GDM1 (cell line): ENCODE results near the gene TMEM126B.
"Not testable (repeated sequence)": the region's sequence is repeated elsewhere in the genome, so short reads cannot be mapped to it uniquely, and the experiment has no call there.

Experiments used
- DNase-seq: peaks from one replicate; lab custom pipeline; 2025; lab: John Stamatoyannopoulos, UW

Gene TMEM126B

GRCh38 chr11:85647604-85648299 is 19.4 kb downstream of the TMEM126B start, which contains the start of gene TMEM126A:
Gene TMEM126A (plus strand): TSS chr11:85647967. CDS start chr11:85650256, 2,289 bp downstream.
- DNase-seq = peak; percentile 79

GRCh38 chr11:85651118-85651517 is 22.7 kb downstream of the TMEM126B start:
- DNase-seq = no peak

- DNase-seq = peak; percentile 7
These were observed 24.5 kb downstream of the TMEM126B start for GRCh38 chr11:85652786-85653447.

DNA sequence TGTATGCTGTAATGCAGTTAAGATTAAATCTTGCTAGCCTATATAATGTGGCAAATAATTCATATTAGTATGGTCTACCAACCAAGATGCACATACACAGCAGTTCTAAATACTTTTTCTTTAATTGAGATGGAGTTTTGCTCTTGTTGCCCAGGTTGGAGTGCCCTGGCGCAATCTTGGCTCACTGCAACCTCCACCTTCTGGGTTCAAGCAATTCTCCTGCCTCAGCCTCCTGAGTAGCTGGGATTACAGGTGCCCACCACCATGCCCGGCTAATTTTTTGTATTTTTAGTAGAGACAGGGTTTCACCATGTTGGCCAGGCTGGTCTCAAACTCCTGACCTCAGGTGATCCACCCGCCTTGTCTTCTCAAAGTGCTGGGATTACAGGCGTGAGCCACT is 25.9 kb downstream of the TMEM126B start:
- not testable (repeated sequence) for DNase-seq

DNA sequence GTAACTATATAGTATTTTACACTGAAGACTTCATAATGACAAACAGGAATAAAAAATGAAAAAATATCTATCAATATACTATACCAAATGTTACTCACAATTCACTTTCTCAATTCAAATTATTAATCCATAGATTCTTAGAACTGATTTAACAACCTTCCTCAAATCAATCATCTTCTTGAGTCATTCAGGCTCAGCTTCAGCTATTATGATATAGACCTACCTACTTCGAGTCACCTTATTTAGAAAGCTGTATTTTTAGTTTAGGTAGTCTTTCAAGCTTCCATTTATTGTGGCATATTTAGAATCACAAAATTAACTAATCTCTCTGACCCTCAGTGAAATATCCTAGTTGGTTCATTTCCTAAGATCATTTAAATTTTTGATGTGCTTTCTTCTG is 28.4 kb downstream of the TMEM126B start:
- no peak for DNase-seq

GRCh38 chr11:85658180-85658579 is 29.8 kb downstream of the TMEM126B start:
- DNase-seq = no peak

GRCh38 chr11:85661972-85662664 is 33.7 kb downstream of the TMEM126B start:
- no peak for DNase-seq

DNA sequence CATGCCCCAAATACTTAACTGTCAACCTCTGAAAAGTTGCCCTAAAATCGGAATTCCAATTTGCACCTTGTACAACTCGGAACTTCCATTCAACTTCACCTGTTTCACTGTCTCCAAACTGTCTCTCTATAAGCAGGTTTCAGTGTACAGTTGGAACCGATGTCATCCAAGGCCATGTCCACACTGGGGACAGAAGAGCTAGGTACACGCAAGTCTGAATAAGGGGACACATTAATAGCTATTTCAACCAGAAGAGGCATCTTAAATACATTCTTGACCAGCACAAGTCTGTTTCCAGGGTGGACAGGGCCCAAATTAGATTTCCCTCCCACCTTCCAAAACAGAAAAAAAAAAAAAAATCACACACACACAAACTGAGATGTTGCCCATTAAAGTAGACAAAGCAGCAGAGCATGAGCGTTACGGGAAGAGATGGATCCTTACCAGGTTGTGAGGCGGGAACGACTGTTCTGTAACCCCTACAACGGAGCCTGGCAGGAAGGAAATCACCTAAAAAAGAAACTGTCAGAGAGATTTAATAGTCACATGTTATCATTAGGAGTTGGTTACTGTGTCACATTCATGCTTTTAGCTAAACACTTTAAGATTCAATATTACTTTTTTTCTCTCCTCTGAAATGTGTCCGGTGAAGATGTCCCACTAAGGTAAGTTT is 34.8 kb downstream of the TMEM126B start:
- DNase-seq = no peak

GRCh38 chr11:85663753-85664614 is 35.6 kb downstream of the TMEM126B start:
- peak; percentile 46 for DNase-seq

- DNase-seq = peak; percentile 89
These were observed 36.5 kb downstream of the TMEM126B start, which contains the start of gene CREBZF for GRCh38 chr11:85664615-85665481. Gene CREBZF (minus strand): TSS chr11:85665129. CDS start chr11:85664875, 254 bp downstream.

DNA sequence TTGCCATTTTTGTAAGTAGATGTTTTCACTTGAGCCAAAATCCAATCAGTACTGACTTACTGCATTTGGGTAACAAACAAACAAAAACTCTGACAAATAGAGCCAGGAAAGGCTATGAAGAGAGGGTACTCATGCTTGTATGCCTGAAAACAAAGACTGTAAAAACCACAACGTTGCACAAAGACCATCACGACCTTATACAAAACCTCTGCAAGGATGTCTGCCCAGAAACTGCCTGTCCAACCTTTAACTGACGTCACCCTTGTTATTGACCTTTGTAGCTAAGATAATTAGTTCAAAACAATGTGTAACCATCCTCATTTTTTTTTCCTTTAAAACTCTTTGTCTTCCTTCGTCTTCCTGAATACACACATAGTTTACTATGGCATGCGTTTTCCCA is 37.3 kb downstream of the TMEM126B start:
- DNase-seq = no peak

GRCh38 chr11:85666687-85667086 is 38.3 kb downstream of the TMEM126B start:
- no peak for DNase-seq

- no peak for DNase-seq
These were observed 39.8 kb downstream of the TMEM126B start for GRCh38 chr11:85668157-85668556.

GRCh38 chr11:85670949-85671663 is 42.7 kb downstream of the TMEM126B start:
- DNase-seq = not testable (repeated sequence)

DNA sequence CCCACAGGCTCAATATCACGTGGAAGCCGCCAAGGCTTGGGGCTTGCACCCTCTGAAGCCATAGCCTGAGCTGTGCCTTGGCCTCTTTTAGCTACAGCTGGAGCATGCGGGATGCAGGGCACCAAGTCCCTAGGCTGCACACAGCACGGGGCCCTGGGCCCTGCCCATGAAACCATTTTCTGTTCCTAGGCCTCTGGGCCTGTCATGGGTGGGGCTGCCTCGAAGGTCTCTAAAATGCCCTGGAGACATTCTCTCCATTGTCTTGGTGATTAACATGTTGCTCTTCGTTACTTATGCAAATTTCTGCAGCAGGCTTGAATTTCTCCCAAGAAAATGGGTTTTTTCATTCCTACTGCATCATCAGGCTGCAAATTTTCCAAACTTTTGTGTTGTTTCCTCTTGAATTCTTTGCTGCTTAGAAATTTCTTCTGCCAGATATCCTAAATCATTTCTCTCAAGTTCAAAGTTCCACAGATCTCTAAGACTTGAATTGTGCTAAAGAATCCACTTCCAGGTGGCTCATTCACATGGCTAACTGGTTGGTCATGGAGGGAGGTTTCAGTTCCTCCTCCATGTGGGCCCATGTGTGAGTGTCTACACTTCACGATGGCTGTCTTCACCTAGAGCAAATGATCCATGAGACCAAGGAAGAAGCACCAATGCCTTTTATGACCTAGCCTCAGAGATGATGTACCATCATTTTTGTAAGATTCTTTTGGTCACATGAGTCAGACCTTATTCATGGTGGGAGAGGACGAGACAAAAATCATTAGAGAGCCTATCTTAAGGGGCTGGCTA is 43.9 kb downstream of the TMEM126B start:
- DNase-seq = no peak

GRCh38 chr11:85673393-85673792 is 45.0 kb downstream of the TMEM126B start:
- DNase-seq = no peak

GRCh38 chr11:85679576-85679975 is 51.2 kb downstream of the TMEM126B start:
- DNase-seq = no peak

DNA sequence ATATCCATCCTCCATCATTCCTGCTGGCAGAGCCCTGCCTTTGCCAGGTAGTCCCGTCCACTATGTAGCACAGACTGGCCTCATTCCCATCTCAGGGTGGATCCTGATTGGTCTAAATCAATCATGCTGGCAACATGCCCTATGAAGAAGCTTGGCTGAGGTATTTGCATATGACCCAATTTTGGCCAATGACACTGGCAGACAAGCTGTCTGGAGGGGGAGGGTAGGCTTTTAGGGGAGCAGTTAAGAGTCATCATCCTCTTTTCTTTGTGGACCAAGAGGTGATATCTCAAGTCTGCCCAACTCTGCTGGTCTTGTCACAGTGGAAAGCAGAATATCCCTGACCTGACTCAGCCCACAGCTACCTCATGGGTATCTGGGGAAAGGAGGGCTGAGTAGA is 52.5 kb downstream of the TMEM126B start:
- DNase-seq = no peak
